Gastrocnemius medialis (tissue), 4 donors: ENCODE data around the gene PPP1R12B.

Experiments used
- POLR2A ChIP-seq, 2 donors: fragments of 450-650 bp; IDR thresholded peaks; one replicate each; pipeline ENCODE4 v1.6.1; 2017; ENCODE audit warnings: antibody characterized with exemption in 2 of 2, mild to moderate bottlenecking in 2 of 2, moderate library complexity in 2 of 2
- TF ChIP-seq, protein P1 (sequence below), 5 experiments: fragments of 450-650 bp in 3 of 5; fragments of 200-600 bp in 2 of 5; sonication (generic) in 2 of 5; IDR thresholded peaks in 4 of 5; conservative IDR thresholded peaks in 1 of 5; 1 replicate in 4 of 5; 2 replicates in 1 of 5; pipeline ENCODE4 v1.5.1; 2016 to 2019; ENCODE audit warnings: antibody characterized with exemption in 5 of 5, mild to moderate bottlenecking in 3 of 5, moderate library complexity in 3 of 5

DNA sequence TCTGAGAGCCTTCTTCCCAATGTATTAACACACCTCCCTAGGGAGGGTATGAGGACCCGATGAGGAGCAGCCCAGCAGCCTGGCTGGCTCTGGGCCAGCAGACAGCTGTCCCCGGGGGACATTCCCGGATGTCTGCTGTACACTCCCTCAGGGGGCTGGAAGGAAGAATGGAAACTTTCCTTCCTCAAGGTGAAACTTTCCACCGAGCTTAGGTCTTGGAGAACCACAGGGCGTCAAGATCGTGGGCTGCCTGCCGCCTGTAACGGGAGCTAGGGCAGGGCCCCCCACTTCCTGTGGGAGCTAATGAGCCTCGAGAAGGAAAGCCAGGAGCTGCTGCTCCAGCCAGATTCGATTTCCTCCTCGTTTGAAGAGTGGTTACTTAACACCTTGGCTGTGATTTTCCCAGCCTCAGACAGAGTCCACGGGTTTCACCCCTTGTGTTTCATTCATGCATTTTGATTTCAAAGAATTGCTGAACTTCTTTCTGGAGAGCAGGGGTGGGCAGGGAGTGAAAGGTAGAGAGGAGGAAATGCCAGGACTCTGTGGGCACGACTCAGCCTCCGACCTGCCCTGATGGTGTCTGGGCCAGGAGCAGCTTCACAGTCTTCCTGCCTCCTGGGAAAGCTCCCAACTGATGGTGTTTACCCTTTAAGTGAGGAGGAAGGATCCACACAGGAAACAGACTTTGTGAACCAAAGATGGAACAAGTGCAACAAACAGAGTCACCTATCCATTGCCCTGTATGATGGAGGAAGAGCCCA, 36.4 kb upstream of the PPP1R12B start:
- TF ChIP-seq, protein P1, sequence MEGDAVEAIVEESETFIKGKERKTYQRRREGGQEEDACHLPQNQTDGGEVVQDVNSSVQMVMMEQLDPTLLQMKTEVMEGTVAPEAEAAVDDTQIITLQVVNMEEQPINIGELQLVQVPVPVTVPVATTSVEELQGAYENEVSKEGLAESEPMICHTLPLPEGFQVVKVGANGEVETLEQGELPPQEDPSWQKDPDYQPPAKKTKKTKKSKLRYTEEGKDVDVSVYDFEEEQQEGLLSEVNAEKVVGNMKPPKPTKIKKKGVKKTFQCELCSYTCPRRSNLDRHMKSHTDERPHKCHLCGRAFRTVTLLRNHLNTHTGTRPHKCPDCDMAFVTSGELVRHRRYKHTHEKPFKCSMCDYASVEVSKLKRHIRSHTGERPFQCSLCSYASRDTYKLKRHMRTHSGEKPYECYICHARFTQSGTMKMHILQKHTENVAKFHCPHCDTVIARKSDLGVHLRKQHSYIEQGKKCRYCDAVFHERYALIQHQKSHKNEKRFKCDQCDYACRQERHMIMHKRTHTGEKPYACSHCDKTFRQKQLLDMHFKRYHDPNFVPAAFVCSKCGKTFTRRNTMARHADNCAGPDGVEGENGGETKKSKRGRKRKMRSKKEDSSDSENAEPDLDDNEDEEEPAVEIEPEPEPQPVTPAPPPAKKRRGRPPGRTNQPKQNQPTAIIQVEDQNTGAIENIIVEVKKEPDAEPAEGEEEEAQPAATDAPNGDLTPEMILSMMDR (IDR thresholded peaks at IDR 0.05 in 4 of 5, conservative IDR thresholded peaks at IDR 0.05 in 1 of 5), result no peak
- TF ChIP-seq POLR2A (IDR thresholded peaks at IDR 0.05), result no peak
